Activated effector memory CD4-positive, alpha-beta T cell treated with Interleukin-2 at 50 U/mL for 16 hours (primary cell): ENCODE results near the gene FASTKD2.
"Not testable (repeated sequence)": the region's sequence is repeated elsewhere in the genome, so short reads cannot be mapped to it uniquely, and the experiment has no call there.

Experiments used
- DNase-seq: peaks from one replicate; pipeline ENCODE4 v3.0.0-alpha.2; 2020

FASTKD2 gene

GRCh38 chr2:206792645-206793044 lies 27.2 kb downstream of the FASTKD2 start:
- DNase-seq, result no peak

- DNase-seq, result no peak
These were observed 32.0 kb downstream of the FASTKD2 start for GRCh38 chr2:206797376-206797775.

DNA sequence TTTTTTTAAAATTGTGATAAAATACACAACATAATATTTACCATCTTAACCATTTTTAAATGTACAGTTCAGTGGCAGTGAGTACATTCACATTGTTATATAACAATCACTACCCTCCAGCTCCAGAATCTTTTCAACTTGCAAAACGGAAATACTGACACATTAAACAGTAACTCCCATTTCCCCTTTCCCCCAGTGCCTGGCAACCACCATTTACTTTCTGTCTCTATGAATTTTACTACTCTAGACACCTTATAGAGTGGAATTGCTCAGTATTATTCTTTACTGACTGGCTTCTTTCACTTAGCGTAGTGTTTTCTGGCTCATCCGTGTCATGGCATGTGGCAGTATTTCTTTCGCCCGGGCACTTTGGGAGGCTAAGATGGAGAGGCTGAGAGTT lies 32.6 kb downstream of the FASTKD2 start:
- DNase-seq, result no peak

- no peak for DNase-seq
These were observed 33.7 kb downstream of the FASTKD2 start for GRCh38 chr2:206799083-206799482.

GRCh38 chr2:206800506-206801417 lies 35.4 kb downstream of the FASTKD2 start:
- peak; percentile 6 for DNase-seq

DNA sequence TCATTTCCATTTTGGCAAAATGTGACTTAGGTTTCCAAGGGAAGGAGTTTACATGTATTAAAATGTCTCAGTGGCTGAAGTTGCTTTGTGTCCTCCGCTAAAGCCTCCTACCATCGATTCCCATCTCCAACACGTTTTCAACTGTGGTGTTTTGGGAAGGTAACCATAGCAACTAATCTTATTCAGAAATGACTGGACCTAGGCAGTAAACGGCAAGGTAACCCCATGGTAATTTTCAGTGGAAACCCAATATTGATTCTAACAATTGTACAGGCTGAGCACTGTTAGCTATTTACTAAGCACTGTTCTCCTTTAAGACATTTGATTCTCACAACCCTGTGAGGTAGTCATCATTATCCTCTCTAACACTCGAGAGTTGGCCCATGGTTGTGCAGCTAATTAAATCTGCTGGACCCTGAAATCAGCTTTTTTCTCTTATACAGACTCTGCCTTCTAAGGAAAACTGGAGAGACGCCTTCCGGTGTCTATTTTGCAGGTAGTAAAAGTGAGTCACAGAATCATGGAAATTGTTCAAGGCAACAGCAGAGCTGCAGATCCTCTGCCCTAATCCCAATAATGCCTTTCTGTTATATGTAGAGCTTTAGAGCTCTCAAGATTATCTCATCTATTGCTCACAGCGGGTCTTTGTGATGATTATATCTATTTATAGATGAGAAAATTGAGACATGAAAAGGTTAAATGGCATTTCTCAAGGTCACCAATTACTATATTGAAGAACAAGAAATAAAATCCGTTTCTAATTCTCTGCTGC lies 36.2 kb downstream of the FASTKD2 start:
- DNase-seq, result no peak

- no peak for DNase-seq
These were observed 37.5 kb downstream of the FASTKD2 start for GRCh38 chr2:206802654-206803514.

DNA sequence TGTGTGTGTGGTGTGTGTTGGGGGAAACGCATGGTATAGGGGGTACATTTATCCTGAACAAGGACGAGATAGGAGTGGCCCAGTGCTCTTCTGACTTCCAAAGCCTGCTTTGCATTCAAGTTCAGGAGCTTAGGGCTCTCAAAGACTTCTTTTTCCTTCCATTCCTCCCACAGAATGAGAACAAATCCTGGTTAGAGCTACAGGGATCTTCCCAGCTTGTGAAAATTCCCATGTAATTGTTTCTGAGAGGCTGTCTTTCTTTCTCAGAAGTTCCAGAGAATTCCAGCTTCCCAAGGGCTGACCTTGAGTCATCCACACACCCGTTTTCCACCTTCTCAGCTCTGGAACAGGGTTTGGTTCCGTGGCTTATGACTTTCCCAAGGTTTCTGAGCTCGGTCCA lies 38.9 kb downstream of the FASTKD2 start:
- no peak for DNase-seq

DNA sequence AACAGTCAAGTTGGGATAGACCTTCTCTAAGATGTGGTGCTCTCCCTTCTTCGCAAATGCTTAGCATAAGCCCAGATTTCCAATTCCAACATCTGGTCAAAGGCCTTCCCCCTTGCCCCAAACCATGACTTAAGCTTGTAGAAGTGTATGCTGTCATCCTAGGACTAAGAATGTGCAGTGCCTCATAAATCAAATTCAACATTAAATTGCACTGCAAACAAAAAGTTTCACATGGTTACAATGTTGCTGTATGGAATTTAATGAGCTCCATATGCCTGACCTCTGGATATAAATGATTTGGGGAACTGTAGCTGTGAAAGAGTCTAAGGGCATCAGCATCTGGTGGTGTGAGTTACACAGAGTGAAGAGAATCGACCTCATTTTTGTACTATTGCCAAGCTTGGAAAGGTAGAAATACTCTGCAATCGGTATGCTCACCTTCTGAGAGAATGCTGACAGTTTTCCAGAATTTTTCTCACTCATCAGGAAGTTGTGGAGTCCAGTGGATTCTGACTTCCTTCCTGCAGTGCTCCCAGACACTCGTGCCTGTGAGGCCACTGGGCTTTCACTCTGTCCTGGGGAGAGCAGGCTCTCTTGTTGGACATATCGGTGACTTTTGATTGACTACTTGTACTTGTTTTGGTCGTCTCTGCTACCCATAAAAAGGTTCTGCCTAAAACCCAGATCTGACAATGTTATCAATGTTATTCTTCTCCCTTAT lies 40.6 kb downstream of the FASTKD2 start:
- DNase-seq, result no peak

- not testable (repeated sequence) for DNase-seq
These were observed 42.2 kb downstream of the FASTKD2 start for GRCh38 chr2:206807624-206808023.

DNA sequence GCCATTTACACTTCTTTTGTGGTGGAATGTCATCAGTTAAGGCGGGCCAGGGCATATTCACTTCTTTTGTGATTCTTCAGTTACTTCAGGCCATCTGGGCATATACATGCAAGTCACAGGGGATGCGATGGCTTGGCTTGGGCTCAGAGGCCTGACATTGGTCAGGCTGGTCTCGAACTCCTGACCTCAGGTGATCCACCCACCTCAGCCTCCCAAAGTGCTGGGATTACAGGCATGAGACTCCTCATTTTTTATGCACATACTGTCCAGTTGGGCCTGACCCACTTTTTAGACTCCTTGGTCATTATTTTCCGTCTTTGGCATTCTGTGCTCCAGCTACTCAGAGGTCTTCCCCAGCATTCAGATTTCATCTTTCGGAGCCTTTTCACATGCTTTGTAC lies 47.1 kb downstream of the FASTKD2 start:
- not testable (repeated sequence) for DNase-seq

GRCh38 chr2:206814498-206814897 lies 49.1 kb downstream of the FASTKD2 start:
- no peak for DNase-seq

DNA sequence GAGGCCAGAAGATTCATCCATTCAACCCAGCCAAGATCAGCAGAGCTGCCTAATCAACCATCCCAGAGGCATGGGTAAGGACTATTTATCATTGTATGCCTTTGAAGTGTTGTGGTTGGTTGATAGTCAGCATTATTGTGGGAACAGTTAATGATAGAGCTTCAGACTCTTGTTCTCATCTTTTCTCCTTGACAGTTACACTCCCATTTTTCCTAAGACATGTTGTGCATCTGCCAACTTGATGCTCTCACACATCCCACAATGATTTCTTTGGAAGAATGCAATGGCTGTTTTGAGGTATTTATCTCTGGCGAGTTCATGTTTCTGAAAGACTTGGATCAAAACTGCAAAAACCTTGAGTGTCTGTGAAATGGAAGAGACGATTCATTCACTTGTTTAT lies 55.4 kb downstream of the FASTKD2 start:
- DNase-seq, result no peak

DNA sequence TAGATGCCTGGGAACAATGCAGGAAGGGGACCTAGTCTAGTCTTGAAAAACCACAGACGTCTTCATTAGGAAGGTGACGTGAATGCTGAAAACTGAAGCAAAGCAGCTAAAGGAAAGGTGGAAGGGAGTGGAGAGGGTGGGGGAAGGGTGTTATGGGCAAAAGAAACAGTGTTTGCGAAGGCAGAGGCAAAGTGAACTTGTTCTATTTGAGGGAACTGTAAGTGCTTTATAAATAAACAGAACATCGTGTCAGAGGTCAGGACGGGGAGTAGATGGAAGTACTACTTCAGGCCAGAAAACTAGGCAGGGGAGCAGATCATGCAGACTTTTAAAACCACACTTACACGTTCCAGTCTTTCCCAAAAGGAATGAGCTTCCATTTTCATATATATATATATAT lies 57.8 kb downstream of the FASTKD2 start:
- no peak for DNase-seq

- no peak for DNase-seq
These were observed 58.7 kb downstream of the FASTKD2 start for GRCh38 chr2:206824087-206824618.

DNA sequence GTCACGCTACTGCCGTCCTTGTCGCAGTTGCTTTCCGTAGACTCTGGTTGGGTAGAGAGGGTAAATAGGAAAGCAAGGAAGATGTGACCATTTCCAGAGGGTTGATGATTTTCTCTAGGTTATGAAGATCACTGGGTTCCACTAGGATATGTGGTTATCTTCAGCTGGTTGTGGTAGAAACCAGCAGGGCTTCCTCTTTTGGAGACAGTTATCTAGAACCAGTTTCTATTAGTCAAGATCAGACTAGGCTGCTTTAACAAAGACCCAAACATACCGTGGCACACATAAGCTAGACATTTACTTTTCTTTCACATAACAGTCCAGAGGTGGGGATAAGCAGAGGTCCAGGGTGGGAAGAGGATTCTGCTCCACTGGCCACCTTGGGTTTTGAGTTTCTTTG lies 59.6 kb downstream of the FASTKD2 start:
- DNase-seq, result no peak

DNA sequence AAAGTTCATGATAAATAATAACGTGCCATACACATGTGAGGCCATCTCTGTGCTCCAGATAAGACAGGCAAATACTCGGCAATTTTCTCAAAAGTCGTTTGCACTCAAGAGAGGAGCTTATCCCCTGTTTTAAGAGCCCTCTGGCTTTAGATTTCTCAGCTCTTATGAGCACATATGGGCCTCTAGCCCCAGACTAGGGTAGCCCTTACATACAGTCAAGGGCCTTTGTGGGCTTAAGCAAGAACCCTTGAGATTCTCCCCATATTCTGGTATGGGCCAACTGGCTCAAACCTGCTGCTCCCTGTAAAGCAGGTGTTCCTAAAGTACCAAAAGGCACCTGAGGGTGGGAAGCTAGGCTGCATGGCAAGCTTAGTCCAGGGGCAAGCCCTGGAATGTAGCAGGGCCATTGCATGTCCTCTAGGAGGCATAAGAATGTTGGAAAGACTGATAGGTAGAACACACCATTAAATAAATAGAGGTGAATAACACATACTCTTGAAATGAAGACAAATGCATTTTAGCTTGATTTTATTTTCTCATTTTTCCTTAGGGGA lies 66.1 kb downstream of the FASTKD2 start:
- no peak for DNase-seq

DNA sequence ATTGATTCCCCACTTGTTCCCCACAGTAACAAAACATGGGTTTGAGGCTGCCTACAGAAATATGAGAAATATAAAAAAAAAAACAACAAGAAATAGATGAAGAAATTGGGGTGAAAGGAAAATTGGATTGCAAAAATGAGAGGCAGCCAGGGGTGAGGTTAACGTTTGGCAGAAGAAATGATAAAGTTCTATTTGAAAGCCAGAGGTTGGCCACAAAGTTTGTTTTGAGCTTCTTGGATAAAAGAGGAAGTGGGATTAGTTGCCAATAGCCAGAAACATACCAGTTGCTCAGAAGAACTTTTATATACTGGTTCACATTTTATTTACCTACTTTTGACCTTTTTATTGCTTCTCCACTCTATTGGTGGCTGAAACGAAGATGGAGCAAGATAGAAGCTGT lies 67.5 kb downstream of the FASTKD2 start:
- no peak for DNase-seq

DNA sequence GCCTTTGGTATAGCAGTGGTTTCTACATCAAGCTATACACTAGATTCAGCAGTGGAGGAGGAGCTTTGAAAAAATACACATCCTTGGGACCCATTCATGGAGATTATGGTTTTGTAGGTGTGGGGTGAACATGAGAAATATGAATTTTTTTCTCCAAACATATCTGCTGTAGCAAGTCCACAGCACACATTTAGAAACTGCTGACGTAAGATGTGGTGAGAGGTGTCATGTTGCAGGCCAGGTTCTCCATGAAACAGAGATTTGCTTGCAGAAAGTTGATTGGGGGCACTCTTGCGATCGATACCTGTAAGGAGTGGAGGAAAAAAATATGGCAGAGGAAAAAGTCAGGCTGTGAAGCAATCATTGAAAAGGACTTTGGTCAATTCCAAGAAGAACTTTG lies 67.9 kb downstream of the FASTKD2 start:
- DNase-seq, result no peak

DNA sequence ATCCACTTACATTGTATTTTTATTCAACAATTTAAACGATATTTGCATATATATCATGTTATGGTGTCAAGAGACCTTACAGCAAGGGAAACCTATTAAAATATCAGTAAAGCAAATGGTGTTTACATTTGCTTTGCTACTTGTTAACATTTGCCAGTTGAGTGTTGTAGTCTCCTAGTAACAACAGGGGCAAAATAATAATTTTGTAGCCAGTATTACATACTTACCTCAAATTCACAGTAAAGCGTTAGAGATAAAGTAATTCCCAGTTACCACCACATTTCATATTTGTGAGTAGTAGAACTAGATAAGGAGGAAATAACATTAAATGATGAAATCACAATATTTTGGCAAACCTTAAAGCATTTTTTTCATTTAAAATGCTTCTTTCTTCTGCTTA lies 71.3 kb downstream of the FASTKD2 start:
- no peak for DNase-seq

DNA sequence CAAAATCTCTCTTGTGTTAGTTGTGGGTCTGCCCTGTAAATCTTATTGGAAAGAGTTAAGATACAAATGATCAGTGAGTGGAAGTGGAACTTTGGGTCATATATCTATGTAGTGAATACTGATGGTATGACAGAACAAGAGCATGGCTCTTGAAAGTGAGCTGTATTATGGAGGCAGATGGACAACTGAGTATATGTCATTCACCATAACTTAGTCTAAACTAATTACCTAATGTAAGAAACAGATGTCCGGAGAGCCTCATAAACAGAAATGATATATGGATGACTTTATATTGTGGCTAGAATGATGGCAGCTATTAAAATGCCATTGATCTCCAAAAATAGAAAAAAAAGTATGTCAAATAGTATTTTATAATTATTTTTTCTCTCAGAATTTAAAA lies 72.4 kb downstream of the FASTKD2 start:
- DNase-seq, result no peak

- DNase-seq, result no peak
These were observed 73.3 kb downstream of the FASTKD2 start for GRCh38 chr2:206838690-206839089.
